HepG2 (cell line): ENCODE measurements around the gene YKT6.

Experiments
- CTCF ChIP-seq: sonication (generic); formaldehyde crosslinking; IDR thresholded peaks from 2 replicates; pipeline ENCODE4 v1.5.0; 2020; ENCODE audit warnings: mild to moderate bottlenecking, missing genetic modification reagents, moderate library complexity
- FOXJ3 ChIP-seq: sonication (generic); formaldehyde crosslinking; IDR thresholded peaks from 2 replicates; pipeline ENCODE4 v1.4.0; 2020; ENCODE audit warnings: missing genetic modification reagents, mild to moderate bottlenecking, borderline replicate concordance
- HMGXB3 ChIP-seq: sonication (generic); formaldehyde crosslinking; IDR thresholded peaks from 2 replicates; pipeline ENCODE4 v1.4.0; 2020; ENCODE audit warnings: missing genetic modification reagents, borderline replicate concordance
- SMAD1 ChIP-seq: sonication (generic); formaldehyde crosslinking; IDR thresholded peaks from 2 replicates; pipeline ENCODE4 v1.4.0; 2020; ENCODE audit warnings: missing genetic modification reagents, low read depth, mild to moderate bottlenecking, borderline replicate concordance
- TCF7 ChIP-seq: sonication (generic); IDR thresholded peaks from 2 replicates; pipeline ENCODE4 v1.6.1; 2016; ENCODE audit warnings: antibody characterized with exemption, low read depth
- ZNF275 ChIP-seq: sonication (generic); formaldehyde crosslinking; IDR thresholded peaks from 2 replicates; pipeline ENCODE4 v1.8.0; 2022; ENCODE audit warnings: missing genetic modification reagents, mild to moderate bottlenecking, inconsistent platforms, borderline replicate concordance

GRCh38 chr7:44221231-44221791, 20.5 kb downstream of the YKT6 start:
- no peak for TF ChIP-seq HMGXB3
- no peak for TF ChIP-seq TCF7
- TF ChIP-seq CTCF (CRISPR knock-in tag): peak; percentile 77
- TF ChIP-seq ZNF275 (CRISPR knock-in tag): no peak
- no peak for TF ChIP-seq SMAD1 (CRISPR knock-in tag)
- no peak; the same call in 1 of the 2 replicates for TF ChIP-seq FOXJ3
